ENCODE data around the gene DOCK10.

Gene DOCK10

DNA sequence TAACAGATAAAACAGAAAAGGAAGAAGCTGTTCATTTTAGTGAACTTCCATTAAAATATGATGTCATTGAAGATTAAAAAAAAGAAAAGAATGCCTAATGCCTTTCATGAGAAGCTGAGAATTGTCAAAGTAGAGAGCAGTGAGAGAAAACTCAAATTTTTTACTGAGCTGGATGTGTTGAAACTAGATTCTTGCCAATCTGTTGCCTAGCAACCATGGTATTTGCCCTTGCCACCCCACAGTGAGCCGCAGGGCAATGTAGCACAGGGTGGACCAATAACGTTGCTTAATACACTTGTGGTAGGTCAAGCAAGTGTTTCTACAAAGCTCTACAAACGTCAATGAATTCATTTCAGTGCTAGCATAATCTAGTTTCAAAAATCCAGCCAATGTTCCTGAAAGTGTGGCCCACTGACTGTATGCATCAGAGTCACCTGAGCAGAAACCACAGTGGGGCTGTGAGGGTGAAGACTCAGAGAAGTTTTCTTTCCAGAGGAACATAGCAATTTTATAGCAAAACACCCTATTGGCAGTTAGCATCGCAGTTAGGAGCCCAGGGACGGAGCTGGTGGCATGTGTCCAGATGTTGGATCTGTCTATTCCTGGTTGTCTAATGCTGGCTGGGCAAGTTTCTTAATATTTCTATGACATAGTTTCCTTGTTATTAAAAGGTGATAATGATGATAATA lies 132.2 kb downstream of the DOCK10 start:
- no peak for DNase-seq

DNA sequence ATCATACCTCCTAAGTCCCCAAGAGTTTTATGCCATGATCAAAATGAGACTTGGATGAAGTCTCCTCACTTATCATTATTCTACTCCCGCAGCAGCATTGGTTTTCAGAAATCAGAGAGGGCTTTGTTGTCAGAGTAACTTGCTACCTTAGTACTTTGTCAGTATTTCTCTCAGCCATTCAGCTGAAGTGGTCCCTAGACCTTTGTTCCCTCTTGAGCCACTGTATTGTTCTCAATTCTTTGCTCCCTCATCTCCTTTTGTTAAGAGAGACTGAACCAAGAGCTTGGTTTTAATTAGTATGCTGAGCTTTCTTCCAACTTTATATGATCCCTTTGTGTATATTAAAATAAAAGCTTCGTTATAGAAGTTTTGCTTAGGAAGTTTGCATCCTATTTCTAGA lies 133.4 kb downstream of the DOCK10 start:
- no peak for DNase-seq

DNA sequence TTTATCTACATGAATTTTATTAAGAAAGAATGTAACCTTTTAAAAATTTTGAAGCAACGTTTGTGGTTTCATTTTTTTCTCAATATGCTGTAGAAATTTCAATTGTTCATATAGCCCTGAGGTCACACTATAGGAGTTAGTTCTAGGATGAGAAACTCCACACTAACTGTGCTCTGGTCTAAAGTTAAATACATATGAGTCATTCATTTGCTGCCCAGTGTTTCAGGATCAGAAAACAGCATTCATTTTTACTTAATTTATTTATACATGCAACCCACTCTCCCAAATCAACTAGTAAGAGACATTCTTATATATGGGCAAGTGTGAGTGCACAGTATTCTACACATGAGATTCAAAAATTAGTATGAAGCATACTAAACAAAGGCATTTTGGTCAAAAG lies 137.9 kb downstream of the DOCK10 start:
- no peak for DNase-seq

DNA sequence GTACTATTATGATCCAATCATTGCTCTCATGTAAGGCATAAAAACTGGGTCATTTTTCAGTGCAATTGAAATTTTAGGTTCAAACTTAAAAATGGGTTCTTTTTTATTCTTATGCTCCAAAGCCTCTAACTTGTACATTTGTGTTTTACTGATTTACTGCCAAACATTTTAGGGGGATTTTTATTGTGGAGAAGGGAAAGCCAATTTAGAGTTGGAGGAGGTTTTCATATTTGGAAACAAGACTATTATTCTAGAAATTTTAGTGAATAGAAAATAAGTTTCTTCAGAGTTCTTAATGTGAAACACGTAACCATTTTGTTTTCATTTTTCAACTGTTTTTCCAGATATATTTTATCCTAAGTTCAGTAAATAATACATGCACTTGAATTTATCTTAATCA lies 138.6 kb downstream of the DOCK10 start:
- no peak for DNase-seq

DNA sequence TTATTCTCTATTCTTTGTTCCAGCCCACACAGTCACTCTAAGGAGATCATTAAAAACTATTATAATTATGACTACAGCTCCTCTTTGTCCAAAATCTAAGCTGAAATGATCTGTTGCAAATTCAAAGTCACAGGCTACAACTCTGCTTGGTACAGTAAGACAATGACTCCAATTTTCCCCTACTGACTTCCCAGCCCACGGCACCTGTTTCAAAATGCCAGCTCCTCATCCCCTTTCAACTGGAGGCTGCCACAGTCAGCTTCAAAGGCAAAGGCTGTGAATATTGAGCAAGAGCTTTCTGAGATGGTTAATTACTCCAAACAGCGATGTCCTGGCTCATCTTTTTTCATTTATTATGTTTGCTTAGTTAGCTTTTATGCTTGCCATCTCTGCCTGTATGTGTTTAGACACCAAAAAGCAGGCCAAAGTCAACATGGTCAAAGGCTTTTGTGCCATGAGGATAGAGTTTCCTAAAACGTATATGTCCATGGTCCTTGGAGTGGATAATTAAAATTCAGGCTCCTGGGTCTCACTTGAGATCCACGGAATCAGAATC lies 141.1 kb downstream of the DOCK10 start:
- no peak for DNase-seq

DNA sequence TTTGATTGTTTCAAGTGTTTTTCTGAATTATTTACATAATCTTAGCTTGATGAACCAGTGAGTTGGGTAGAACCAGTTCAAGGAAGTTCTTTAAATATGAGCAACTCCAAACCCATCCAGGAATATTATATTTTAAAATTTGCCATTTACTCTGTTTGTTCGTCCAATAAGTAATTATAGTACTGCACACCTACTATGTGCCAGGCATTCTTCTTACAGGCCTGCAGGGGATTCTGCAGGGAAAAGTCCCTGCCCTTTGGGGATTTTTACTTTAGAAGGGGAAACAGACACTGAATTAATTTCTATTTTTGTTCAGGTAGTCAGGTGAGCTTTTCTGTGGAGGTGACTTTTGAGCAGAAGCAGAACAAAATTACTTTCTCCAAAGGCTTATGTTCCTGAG lies 146.9 kb downstream of the DOCK10 start:
- no peak for DNase-seq

DNA sequence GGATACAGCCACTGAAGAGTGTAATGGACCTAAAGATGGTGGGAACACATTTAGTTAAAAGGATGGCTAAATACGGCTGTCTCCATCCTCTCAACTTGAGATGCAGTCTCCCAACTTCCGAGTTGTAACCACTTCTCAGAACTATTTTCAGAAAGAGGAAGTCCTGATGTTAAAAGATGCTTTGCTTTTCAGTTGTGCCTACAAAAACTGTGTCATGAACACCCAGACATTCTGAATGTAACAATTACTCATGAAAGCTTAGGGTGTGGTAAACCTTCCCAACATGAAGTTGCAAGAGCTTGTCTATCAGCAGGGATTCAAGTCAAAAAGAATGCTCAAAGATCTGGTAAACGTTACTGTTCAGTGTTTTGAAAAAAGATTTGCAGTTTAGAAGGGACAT lies 147.9 kb downstream of the DOCK10 start:
- DNase-seq = no peak

DNA sequence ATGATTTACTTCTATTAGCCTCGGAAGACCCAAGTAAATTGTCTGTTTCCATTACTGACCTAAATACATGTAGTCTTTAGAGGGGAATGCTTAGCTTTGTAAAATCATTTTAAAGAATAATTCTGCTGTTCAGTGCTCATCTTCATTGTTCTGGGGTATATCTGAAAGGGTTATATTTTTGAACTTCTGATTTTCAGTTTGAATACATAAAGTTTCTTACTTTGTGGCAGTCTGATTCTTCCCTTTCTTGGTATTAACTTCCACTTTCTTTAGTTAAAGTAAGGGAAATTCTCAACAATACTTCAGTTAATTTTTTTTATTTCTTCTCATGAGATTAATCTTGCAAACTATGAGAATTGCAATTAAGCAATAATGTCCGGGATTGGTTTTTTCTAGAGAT lies 148.4 kb downstream of the DOCK10 start:
- no peak for DNase-seq

DNA sequence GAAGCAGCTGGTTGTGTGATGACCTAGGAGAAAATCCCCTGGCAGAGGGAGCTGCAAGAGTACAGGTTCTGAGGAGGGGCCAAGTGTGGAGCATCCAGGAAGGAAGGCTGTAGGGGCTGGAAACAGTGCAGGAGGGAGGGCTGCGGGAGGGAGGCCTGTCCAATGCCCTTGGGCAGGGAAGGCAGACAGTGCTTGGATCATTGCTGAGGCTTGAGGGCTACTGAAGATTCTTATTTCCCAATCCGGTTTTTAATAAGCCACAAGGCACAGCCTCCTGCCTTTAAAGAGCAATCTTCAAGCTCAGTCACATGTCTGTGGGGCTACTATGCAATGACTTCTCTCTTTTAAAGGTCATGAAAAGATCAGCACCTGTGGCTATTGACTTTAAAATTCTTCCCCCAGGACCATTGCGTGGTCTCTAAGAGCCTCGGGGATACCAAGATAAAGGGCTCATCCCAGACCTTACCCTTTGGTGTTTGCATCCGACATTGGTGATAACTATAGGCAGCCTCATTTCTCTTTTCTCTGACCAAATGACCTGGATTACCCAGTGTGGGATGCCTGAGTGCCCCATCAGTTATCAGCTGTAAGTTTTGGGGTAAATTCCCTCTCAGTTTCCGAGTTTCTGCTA lies 149.6 kb downstream of the DOCK10 start:
- no peak for DNase-seq

DNA sequence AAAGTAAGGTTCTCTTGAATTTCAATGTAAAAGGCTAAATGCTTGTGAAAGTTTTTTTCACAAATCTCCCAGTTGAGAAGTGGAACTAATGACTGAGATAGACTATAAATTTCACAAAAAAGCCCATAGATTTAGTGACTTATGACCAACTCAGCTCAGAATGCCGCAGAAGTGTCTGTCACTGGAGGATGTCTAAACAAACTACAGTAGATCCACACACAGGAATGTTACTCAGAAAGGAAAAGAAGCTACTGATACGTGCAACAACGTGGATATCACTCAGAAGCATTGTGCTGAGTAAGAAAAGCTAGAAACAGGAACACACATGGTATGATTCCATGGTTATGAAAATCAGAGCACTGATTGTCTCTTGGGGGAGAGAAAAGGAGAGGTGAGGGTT lies 151.9 kb downstream of the DOCK10 start:
- no peak for DNase-seq

DNA sequence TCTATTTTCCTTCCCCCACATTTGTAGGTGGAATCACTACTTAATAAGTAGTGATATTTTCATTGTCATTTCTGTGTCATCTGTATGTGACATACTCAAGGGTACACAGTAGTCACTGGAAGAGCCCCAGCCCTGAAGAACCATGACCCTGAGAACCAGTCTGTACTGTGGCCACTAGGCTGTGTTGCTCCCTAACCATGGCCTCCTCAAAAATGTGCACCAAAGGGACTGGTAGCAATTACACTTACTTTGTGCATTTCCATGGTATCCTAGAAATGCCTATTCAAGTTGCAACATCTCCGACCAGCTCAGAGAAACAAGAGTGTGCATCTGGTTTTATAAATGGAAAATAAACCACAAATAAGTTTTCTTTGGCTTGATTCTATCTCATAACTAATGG lies 155.1 kb downstream of the DOCK10 start:
- DNase-seq = no peak

DNA sequence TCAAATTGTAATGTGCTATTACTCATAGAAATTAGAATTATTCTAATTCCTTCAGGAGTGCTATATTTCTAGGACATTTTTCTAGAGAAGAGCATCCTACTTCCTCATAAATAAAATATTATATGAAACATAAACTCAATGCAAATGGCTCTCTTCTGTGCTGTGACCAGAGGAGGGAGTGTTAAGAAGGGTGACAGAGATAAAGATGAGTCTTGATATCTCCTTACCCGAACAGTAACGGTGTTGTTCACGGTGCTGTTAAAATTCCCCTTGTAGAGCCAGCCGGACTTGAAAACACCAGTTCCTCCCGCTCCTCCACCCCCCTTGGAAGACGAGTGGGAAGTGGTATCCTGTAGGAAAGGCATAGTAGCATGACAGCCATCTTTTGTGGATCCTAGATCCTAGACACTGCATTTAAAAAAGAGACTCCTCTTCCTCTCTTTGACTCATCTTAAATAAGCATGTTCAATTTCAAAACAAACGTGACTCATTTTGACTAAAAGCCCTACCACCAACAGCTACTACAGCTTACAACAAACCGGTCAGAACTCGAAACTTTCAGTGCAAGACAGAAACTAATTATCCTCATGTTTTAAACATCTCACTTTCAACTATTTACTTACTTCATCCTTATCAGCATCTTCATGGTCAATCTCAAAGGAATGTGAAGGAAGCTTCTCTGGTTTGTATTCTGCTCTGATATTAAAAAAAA lies 156.3 kb downstream of the DOCK10 start:
- no peak for DNase-seq

DNA sequence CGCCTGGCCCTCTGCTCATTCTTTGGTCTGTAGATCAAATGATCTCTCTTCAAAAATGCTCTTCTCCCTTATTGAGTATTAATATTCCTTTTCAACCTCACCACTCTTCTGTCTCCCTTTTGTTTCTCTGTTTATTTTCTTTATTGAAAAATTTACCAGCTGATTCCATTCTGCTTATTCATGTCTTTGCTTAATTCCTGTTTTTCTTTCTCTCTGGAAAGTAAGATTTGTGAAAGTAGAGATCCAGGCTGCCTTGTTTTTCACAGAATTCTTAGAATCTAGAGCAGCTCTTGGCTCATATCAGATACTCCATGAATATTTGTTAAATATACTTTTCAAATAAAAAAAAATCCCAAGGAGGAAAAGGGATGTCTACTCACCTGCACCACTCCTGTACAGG lies 157.0 kb downstream of the DOCK10 start:
- no peak for DNase-seq

DNA sequence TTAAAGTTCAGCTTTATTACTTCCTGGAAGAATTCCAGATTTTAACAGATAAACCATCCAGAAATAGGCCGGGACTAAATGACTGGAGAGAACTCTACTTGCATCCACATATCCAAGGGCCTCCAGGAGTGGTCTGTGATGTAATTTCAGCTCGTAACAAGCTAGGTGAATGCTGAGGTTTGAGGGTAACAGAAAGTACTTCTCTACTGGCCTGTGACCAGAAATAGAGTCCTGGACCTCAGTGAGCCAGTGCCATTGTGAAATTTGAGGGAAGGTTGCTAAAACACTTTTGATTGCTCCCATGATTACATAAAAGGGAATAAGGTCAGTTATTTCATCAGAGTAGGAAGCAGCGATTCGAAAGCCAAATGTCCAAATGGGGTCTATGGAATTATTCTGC lies 158.1 kb downstream of the DOCK10 start:
- DNase-seq = no peak

DNA sequence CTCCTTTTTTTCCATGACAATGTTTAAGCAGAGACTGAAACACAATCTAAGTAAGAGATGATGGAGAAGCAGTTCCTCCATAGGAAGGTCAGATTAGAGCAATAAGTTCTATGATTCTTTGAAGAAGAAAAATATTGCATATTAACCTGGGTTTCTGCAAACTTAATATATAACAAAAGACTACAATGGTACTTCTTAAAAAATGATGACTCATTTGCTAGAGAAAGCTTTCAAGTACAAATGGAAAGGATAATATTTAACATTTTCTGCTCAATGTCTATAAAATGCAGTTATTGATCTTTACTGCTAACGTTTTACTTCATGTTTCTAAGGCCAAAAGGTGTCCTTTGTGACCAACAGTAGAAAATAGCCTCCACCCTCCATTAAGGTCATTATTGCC lies 158.6 kb downstream of the DOCK10 start:
- no peak for DNase-seq

DNA sequence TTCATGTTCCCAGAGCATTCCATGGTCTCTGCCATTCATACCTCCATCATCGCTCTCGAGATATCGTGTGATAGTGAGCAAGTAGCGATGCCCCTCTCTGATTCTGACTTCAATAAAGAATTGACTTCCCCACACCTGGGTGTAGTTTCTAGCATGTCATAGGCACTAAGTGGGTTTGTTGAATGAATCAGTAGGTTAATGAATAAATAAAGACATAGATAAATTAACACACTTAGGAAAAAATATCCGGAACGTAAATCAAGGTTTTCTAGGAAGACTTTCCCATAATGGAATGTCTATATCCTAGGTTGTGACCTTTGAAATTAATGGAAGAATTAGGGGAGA lies 159.1 kb downstream of the DOCK10 start:
- DNase-seq = no peak

DNA sequence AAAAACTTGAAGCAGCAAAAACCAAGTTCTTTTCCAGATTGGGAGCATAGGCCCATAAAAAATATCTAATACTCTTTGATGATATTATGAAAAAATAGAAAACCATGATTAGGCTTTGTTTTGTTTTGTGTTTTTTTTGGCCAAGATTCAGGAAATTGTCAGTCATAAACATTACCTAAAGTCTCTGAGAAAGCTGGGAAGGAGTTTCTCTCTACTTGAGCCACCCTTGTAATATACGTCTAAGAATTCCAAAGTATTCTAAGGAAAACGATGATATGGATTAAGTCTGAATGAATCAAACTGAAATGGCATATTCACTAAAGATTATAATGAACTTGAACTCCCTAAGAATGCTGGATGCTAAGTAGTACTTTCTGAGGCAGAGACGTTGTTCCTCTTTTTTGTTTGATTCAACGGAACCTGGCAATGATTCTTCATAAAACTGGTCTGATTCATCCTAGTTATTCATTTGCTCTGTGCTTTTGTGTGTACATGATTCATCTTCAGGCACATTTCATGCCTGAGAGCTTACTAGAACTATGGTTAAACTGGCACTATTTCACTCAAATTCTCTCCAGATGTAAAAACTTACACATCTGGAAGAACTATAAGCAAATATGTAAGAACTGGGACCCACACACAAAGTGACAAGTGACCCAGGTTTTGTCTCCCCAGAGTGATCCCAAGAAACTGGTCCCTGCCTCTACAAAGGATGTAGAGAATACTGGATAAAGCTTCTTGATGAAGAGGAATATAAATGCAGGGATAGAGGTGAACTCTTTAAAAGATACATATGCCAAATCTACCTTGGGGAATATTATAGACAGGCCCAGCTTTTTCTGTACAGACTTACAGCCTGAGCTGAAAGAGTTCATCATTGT lies 159.7 kb downstream of the DOCK10 start:
- DNase-seq = no peak

DNA sequence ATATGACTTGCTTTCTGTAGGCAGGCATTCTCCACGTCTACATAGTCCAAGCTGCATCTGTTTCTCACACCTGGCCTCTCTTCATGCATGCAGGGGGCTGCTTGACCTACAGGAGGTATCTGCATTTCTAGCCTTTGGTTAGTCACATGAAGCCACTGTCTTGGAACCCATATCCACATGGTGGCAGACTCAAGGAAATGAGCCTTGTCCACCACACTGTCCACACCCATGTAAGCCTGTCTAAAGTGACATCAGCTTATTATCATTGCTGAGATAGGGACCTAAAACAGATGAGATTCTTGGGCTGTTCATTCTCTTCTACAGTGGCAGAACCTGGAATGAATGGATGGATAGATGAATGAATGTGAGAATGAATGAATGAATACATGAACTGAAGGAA lies 160.4 kb downstream of the DOCK10 start:
- DNase-seq = no peak

DNA sequence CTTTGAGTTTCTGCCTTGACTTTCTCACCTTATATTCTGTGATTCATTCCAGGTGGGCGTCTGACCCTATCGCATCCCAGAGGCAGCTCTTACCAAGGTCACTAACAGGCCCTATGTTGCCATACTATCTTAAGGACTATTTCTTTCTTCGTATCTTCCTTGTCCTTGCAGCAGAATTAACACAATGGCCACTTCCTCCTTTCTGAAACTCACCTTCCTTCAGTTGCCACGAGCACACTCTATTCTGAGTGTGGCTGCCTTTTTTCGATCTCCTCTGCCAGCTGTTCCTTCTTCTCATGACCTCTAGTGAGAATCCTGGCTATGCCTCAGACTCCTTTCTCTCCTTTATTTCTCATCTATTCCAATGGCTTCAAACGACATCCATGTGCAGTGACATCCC lies 165.7 kb downstream of the DOCK10 start:
- DNase-seq = no peak

DNA sequence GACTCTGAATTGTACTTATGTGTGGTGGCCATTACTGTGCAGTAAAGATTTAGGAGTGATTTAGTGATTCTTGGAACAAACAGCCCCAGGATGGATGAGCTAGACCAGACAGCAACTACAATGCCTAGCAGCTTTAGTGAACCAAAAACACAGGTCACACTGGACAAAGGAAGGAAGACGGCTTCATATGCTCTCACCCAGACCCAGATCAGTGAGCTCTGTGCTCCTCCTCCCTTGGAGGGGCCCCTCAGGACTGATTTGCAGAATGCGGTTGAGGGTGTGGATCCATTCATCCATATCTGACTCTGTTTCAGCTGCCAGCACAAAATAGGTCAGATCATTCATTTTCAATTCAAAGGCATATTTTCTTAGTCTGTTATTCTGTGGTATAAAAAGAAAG lies 166.4 kb downstream of the DOCK10 start:
- DNase-seq = no peak

DNA sequence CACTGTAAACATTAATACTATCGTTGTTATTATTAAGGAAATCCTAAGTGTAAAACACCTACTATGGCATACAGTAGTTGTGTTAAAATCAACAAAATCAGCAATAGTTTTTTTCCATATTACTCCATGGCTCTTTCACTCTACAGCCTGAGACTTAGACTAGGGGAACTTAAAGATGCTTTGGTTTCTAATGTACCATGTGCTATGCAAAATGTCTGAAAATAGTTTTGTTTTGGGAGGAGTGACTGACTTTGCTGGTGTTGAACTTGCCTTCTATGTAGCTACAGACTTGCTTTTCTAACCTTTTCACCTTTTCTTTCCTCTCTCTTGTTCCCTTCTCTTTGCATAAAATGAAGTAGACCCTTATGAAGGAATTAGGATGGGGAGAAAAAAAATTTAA lies 167.1 kb downstream of the DOCK10 start:
- no peak for DNase-seq

DNA sequence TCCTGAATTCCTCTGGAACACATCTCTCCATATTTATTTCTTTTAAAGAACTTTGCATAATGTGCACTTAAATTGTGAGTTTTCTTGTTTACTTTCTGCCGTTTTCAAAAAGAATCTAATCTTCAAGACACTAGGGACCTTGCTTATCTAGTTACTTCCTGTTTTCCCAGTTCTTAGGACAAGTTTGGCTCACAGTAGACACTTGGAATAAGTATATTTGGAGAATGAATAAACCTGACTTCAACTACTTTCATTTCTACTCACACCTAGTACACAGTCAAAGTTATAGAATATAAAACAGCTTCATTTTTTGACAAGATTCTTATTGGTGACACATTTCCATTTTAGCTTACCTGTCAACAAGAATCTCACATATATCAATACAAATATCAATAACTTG lies 170.5 kb downstream of the DOCK10 start:
- DNase-seq = no peak

DNA sequence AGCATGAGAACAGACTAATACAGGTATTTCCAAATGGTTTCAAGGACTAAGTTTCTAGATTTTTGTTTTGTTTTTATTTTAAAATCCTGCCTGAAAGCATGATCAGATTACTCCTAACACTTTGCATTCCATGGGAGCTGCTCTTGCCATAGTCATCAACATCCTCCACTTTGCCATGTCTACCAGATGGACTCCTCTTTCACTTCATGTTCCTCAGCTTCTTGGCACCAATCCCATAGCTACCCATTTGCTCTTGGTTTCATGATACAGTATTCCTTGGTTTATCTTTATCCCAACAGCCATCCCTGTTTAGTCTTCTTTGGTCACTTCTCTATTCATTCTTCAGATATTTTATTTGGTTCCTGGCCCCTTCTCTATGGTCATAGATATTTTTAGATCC lies 171.9 kb downstream of the DOCK10 start:
- no peak for DNase-seq

Measured in activated T-cell treated with anti-CD3 and anti-CD28 coated beads for 4 hours (primary cell).